ENCODE measurements around the gene PPP1R37.
"Not testable (repeated sequence)": the region's sequence is repeated elsewhere in the genome, so short reads cannot be mapped to it uniquely, and the experiment has no call there.

PPP1R37 gene

DNA sequence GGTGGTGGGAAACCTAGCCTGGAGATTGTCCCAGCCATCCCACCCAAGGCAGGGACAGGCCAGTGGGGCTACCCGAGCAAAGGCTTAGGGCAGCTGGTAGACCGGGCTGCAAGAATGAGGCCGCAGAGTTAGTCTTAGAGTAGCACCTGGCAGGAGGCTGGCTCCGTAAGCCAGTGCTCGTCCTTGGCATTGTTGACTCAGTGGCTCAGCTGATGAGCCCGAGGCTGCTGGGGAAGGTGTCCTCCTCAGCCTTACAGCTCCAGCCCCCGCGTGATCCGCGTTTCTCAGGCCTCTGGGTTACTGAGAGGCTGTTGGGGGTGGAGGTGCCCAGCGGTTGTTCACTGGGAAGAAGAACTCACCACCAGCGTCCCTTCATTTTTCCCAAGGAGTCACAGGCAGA is 24.7 kb downstream of the PPP1R37 start:
- DNase-seq, result no peak

DNA sequence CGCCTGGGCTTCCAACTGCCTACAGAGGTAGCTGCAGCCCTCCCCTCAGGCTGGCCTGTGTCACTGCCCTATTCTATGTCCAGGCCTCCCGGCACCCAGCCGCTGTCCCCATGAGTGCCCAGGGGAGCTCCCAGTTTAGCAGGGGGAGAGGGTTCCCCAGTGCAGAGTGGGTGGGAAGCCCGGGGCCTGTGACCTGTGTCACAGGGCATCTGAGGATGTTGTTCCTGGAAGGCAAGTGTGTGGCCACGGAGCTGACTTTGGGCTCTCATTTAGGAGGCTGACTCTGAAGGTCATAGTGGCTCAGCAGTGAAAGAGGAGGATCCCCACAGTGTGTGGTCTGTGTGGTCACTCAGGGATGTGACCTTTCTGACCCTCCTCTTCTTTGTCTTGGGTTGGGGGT is 25.1 kb downstream of the PPP1R37 start:
- DNase-seq, result no peak

DNA sequence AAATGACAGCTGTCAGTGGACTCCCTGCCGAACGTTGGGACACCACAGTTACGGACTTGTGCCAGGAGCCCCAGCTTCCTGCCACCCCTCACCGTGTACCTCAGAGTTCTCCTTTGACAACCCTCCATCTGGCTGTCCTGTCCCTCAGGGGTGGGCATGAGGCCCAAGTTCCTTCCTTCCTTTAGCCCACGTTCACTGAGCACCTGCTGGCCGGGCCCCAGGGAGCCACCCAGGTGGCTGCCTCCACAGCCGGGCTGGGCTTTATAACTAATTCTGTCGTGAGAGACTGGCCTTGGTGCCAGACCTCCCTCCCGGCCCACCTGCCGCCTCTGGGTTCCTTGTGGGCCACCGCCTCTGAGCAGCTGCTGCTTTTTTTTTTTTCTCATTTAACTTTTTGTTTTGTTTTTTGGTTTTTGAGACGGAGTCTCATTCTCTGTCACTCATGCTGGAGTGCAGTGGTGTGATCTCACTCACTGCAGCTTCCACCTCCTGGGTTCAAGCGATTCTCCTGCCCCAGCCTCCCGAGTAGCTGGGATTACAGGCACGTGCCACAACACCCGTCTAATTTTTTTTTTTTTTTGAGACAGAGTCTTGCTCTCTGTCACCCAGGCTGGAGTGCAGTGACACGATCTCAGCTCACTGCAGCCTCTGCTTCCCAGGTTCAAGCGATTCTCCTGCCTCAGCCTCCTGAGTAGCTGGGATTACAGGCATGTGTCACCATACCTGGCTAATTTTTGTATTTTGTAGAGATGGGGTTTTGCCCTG is 25.8 kb downstream of the PPP1R37 start:
- not testable (repeated sequence) for DNase-seq

- DNase-seq, result no peak
These were observed 26.6 kb downstream of the PPP1R37 start for GRCh38 chr19:45119582-45119981.

DNA sequence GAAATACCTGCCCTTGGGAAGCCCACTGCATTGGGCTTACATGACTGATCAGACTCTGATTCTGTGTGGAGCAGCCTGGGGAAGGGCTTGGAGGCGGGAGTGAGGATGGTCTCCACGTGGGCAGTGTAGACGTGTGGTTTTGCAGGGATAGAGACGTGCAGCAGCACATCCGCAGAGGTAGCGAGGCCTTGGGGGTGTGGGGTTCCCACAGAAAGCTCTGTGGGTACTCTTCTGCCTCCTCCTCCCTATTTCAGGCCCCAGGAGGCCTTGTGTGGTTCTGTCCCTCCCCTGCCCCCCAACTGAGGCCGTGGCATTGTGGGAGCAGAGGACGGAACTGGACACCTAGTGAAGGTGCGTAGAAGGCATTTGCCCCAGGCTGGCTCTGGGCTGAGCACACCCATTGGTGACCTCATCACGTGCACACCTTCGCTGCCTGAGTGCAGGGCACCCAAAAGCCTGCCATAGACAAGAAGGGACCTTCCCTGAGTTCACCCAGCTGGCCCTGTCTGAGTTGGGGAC is 28.9 kb downstream of the PPP1R37 start:
- DNase-seq, result no peak

- DNase-seq, result no peak
These were observed 29.9 kb downstream of the PPP1R37 start for GRCh38 chr19:45122832-45123231.

- no peak for DNase-seq
These were observed 30.5 kb downstream of the PPP1R37 start for GRCh38 chr19:45123440-45123850.

DNA sequence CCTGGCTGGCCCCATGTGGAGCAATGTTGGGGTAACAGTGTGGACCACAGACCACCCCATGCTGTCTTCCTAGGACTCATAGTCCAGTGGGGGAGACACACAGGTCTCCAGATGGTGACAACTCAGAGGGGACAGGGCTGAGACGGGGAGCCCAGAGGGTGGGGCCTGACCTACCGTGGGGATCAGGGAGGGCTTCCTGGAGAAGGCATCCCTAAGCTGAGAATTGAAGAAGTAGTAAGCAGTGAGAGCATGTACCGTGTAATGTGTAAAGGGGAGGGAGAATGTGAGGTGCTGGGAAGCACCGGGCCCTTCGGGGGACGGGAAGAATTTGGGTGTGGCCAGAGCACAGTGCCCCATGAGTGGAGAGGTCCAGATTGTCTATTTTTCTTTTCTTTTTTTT is 31.0 kb downstream of the PPP1R37 start:
- DNase-seq, result no peak

DNA sequence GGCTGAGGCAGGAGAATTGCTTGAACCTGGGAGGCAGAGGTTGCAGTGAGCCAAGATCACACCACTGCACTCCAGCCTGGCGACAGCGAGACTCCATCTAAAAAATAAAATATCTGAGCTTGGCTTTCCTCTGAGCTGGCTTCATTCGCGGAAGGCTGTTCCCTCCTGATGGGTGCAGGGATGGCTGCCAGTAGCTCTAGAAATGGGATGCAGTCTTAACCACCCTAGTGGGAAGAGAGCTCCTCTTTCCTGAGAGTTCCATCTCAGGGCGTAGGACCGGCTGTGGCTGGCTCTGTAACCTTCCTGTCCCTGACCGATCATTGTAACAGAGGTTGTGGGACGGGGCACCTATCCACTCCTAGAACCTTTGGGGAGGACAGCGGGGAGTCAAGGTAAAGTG is 32.4 kb downstream of the PPP1R37 start:
- no peak for DNase-seq

- DNase-seq, result peak; percentile 56
These were observed 33.1 kb downstream of the PPP1R37 start for GRCh38 chr19:45125975-45126493.

GRCh38 chr19:45126654-45127053 is 33.7 kb downstream of the PPP1R37 start:
- no peak for DNase-seq

GRCh38 chr19:45128146-45128545 is 35.2 kb downstream of the PPP1R37 start:
- no peak for DNase-seq

- no peak for DNase-seq
These were observed 35.8 kb downstream of the PPP1R37 start for GRCh38 chr19:45128806-45129205.

DNA sequence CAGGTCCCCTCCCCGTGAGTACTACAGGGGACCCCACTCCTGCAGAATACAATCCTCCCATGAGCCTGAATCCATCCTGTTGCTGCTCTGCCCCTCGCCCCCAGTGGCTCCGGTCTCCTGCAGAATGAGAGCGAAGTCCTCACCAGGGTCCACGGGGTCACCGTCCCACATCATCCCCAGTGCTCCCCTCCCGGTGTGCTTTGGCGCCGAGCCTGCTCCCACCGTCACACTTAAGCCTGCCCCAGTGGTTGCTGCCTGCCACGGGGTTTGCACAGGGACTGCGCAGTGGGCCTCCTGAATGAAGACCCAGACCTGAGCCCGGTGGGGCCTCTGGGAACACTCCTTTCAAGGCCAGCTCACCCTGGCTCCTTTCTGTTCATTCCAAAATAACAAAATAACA is 37.3 kb downstream of the PPP1R37 start:
- no peak for DNase-seq

DNA sequence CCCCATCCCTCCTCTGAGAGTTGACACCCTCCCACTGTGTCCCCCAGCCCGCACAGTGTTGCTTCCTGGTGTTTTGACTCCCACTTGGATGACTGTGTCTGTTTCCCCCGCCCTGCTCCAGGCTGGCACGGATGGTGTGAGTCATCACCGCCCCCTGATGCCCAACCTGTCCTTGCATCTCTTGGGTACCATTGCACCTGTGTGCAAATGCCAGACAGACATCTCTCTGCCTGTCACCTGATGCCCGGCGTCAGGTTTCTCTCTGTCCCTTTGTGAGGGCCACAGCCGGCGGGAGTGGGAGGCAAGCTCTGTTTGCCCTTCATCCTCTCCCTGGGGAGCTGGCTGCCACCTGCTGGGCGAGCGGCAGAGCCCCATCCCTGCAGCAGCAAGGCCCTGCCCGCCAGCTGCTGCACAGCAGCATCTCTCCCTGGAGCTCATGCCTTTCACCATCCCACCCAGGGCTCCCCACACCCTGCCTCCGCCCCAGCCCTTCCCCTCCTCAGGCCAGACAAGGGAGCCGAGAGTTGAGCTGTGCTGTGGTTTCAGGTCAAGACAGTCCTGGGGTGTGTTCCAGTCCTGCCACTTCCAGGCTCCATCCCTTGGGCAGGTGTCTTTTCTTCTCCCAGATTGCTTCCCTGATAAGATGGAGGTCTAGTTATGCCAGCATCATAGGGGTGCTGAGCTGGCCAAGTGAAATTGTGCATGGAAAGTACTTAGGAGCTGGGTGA is 38.1 kb downstream of the PPP1R37 start:
- peak; percentile 97 for DNase-seq

DNA sequence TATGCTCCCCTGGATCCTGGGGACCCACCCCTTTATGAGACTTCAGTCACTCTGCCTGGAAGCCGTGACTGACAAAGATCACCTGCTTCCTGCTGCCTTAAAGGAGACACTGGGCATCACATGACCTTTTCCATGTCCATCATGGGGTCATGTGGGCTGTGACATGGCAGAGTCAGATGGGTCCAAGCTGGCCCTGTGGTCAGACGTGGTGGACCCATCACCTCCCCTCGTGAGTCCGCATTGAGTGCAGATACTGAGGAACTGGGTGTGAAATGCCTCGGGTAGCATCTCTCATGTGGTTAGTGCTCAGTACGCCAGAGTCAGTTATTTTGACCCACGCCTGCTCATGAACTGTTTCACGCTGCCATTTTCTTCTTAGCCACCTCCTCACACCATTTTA is 40.7 kb downstream of the PPP1R37 start:
- no peak for DNase-seq

DNA sequence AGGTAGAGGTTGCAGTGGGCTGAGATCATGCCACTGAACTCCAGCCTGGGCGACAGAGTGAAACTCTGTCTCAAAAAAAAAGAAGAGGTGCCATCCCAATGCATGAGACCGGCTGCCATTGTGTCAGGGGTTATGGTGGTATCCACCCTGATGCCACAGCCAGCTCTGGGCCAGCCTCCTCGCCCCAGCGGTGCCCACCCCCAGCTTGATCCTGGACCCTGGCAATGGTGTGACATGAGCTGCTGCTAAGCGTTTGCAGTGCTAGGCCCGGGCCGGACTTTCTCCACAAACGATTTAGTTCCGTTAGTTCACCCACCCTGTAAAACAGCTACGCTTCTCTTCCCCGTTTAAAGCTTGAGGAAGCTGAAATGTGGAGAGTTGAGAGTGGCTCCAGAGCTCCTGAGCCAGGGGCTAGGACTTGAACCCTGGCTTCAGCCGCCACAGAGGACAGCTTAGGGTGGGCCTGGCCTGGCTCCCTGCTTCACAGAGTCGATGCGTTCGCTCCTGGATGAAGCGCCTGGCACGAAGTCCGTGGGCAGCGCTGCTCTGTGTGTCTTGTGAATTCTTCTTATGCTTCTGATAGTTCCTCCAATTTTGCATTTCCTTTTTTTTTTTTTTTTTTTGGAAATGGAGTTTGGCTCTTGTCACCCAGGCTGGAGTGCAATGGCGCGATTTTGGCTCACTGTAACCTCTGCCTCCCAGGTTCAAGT is 42.4 kb downstream of the PPP1R37 start:
- no peak for DNase-seq

DNA sequence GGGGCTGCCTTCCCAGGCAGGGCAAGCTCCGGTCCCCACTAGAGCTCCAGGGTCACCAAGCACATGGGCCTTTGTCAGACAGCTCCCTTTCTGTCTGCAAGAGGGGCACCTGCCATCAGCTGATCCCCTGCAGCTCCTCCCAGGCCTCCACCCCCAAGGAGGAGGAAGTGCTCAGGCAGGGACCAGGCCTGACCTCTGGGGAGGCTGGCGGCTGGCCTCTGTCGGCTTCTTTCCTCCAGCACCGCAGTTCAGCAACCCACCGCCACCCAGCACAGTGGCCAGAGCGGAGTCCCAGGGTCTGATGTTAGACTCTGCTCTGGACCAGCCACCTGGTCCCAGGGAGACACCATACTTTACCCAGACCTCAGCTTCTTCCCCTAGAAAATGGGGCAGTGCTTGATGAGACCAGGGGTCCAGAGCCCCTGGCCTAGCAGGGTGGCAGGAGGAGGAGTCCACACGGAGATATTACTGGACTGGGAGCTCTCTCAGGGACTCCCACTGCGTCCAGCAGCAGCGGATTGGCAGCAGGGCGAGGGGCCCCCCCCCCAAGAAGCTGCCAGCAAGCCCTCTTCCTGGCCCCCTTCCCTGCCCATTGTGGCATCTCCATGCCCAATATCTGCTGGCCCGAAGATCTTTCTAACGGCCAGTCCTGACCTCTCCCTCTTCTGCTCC is 43.7 kb downstream of the PPP1R37 start:
- DNase-seq, result no peak

- no peak for DNase-seq
These were observed 44.3 kb downstream of the PPP1R37 start for GRCh38 chr19:45137179-45137761.

- DNase-seq, result no peak
These were observed 45.3 kb downstream of the PPP1R37 start for GRCh38 chr19:45138303-45138751.

- DNase-seq, result no peak
These were observed 46.5 kb downstream of the PPP1R37 start for GRCh38 chr19:45139286-45140143.
